Body of pancreas (tissue), 4 donors: ENCODE measurements around the gene VTI1A. TPM values are rescaled to one million over a fixed set of nuclear protein-coding genes. Genes with fewer than 3 reads are reported as not detected.
A peak's percentile ranks its signal among the peaks of the same experiment; 100 is the strongest.
"Not testable (repeated sequence)": the region's sequence is repeated elsewhere in the genome, so short reads cannot be mapped to it uniquely, and the experiment has no call there.

ENCODE experiments used
- ATAC-seq: fragments of 150-250 bp; one replicate; pipeline ENCODE4 v1.9.1; 2016
- DNase-seq, 4 donors: peaks; one replicate each; pipeline ENCODE4 v3.0.0-alpha.2; 2019
- H3K27ac ChIP-seq, 4 donors: fragments of 200-600 bp; sonication (generic); 1 replicate in 3 of 4; 2 replicates in 1 of 4; pipeline versions ENCODE4 v1.5.1 to v1.6.1; 2016 to 2019; ENCODE audit warnings: mild to moderate bottlenecking in 1 of 4, mixed read lengths in 1 of 4, moderate library complexity in 1 of 4
- H3K27me3 ChIP-seq, 2 donors: fragments of 200-600 bp; sonication (generic); one replicate each; pipeline ENCODE4 v1.6.0; 2016; ENCODE audit warnings: mild to moderate bottlenecking in 1 of 2
- H3K36me3 ChIP-seq, 2 donors: fragments of 200-600 bp; sonication (generic); replicated peaks in 1 of 2; 2 replicates each; pipeline ENCODE4 v1.5.1; 2016; ENCODE audit warnings: low read depth in 2 of 2; ENCODE audit not compliant: insufficient read depth in 1 of 2
- H3K4me1 ChIP-seq: fragments of 200-600 bp; sonication (generic); one replicate; pipeline ENCODE4 v1.6.0; 2016
- H3K4me3 ChIP-seq, 2 donors: fragments of 200-600 bp; sonication (generic); 1 replicate in 1 of 2; 2 replicates in 1 of 2; pipeline ENCODE4 v1.5.1; 2016 to 2019
- H3K9me3 ChIP-seq, 3 donors: fragments of 200-600 bp; sonication (generic); 1 replicate in 2 of 3; 2 replicates in 1 of 3; pipeline ENCODE4 v1.5.1; 2016
- CTCF ChIP-seq, 7 experiments: fragments of 450-650 bp in 4 of 7; fragments of 200-600 bp in 3 of 7; sonication (generic) in 3 of 7; IDR thresholded peaks; one replicate each; pipeline ENCODE4 v1.5.1; 2016 to 2019; ENCODE audit warnings: antibody characterized with exemption in 7 of 7
- POLR2A ChIP-seq, 3 donors: fragments of 450-650 bp; IDR thresholded peaks; one replicate each; pipeline ENCODE4 v1.6.1; 2016; ENCODE audit warnings: antibody characterized with exemption in 3 of 3, mild to moderate bottlenecking in 2 of 3
- WGBS, 2 donors: methylation state at CpG; one replicate each; pipeline ENCODE4 v1.1.5; 2017; 5-methylcytosine and 5-hydroxymethylcytosine counted together
- intact Hi-C: fragments of 100-400 bp; cut with DNase I; formaldehyde crosslinking; loops from one replicate; pipeline ENCODE4 v1.15.1; 2023
- total RNA-seq, 2 donors: library from RNA; depleted of rRNA; stranded (reverse); fragments of >200 nt; gene quantifications; one replicate each; pipeline ENCODE4 v1.1.0, GENCODE V29; 2016

The VTI1A gene
- total RNA-seq, 2 donors from 2014 or later: 28.3 to 84.4 TPM

GRCh38 chr10:112490545-112490944, 43.5 kb downstream of the VTI1A start:
- H3K4me1 ChIP-seq: peaks cover 3% of the 10 kb centered on the region
- ATAC-seq: no peak
- TF ChIP-seq CTCF (IDR thresholded peaks at IDR 0.05) (no peak), POLR2A (IDR thresholded peaks at IDR 0.05) (no peak)
- no peak overlapping the region for H3K27ac ChIP-seq
- no peaks in the 10 kb centered on the region for H3K27me3 ChIP-seq
- no peaks in the 10 kb centered on the region for H3K36me3 ChIP-seq
- 45 to 48% methylated on average over 2 of the region's 2 CpGs for WGBS, 2 donors
- H3K9me3 ChIP-seq: no peaks in the 10 kb centered on the region
- DNase-seq: peak in 2 of 4 donors; percentile 18 to 32
- intact Hi-C loops: no loop called here
- H3K4me3 ChIP-seq: no peak overlapping the region

GRCh38 chr10:112491144-112491543, 44.1 kb downstream of the VTI1A start:
- DNase-seq: no peak
- Histone ChIP-seq H3K9me3 (no peaks in the 10 kb centered on the region), H3K27me3 (no peaks in the 10 kb centered on the region), H3K4me3 (no peak overlapping the region), H3K27ac (no peak overlapping the region), H3K36me3 (no peaks in the 10 kb centered on the region), H3K4me1 (peaks cover 3% of the 10 kb centered on the region)
- TF ChIP-seq CTCF (IDR thresholded peaks at IDR 0.05) (no peak), POLR2A (IDR thresholded peaks at IDR 0.05) (no peak)
- ATAC-seq: no peak
- intact Hi-C loops: no loop called here

GRCh38 chr10:112492736-112493135, 45.7 kb downstream of the VTI1A start:
- no peak overlapping the region for H3K4me3 ChIP-seq
- H3K9me3 ChIP-seq: no peaks in the 10 kb centered on the region
- ATAC-seq (no peak), DNase-seq (no peak)
- no peak overlapping the region for H3K27ac ChIP-seq
- intact Hi-C loops: no loop called here
- peaks cover 3% of the 10 kb centered on the region for H3K4me1 ChIP-seq
- 96 to 98% methylated on average over 6 of the region's 6 CpGs for WGBS, 2 donors
- no peaks in the 10 kb centered on the region for H3K36me3 ChIP-seq
- TF ChIP-seq POLR2A (IDR thresholded peaks at IDR 0.05): no peak
- TF ChIP-seq CTCF (IDR thresholded peaks at IDR 0.05): no peak
- no peaks in the 10 kb centered on the region for H3K27me3 ChIP-seq

GRCh38 chr10:112497347-112497950, 50.4 kb downstream of the VTI1A start:
- 89 to 90% methylated on average over 3 of the region's 3 CpGs for WGBS, 2 donors
- H3K27me3 ChIP-seq: no peaks in the 10 kb centered on the region
- intact Hi-C loops: no loop called here
- no peak overlapping the region for H3K4me3 ChIP-seq
- TF ChIP-seq POLR2A (IDR thresholded peaks at IDR 0.05) (no peak), CTCF (IDR thresholded peaks at IDR 0.05) (no peak)
- no peaks in the 10 kb centered on the region for H3K4me1 ChIP-seq
- ATAC-seq: no peak
- no peaks in the 10 kb centered on the region for H3K9me3 ChIP-seq
- no peak for DNase-seq
- no peak overlapping the region for H3K27ac ChIP-seq
- H3K36me3 ChIP-seq: no peaks in the 10 kb centered on the region

GRCh38 chr10:112498806-112499205, 51.8 kb downstream of the VTI1A start:
- Histone ChIP-seq H3K4me1 (no peaks in the 10 kb centered on the region), H3K27me3 (no peaks in the 10 kb centered on the region), H3K4me3 (no peak overlapping the region), H3K27ac (no peak overlapping the region), H3K36me3 (no peaks in the 10 kb centered on the region), H3K9me3 (no peaks in the 10 kb centered on the region)
- TF ChIP-seq POLR2A (IDR thresholded peaks at IDR 0.05): no peak
- no peak for ATAC-seq
- intact Hi-C loops: no loop called here
- DNase-seq: no peak
- WGBS, 2 donors: 88 to 94% methylated on average over 1 of the region's 1 CpG

- H3K27me3 ChIP-seq, H3K36me3 ChIP-seq, DNase-seq, H3K4me3 ChIP-seq, H3K9me3 ChIP-seq, H3K4me1 ChIP-seq, intact Hi-C loops, ATAC-seq, H3K27ac ChIP-seq: not testable (repeated sequence)
- 95 to 96% methylated on average over 8 of the region's 8 CpGs for WGBS, 2 donors
Observed at GRCh38 chr10:112499985-112500384, 53.0 kb downstream of the VTI1A start.
